Neural cell (in vitro differentiated cells): ENCODE data around the gene POLE. TPM values are rescaled to one million over a fixed set of nuclear protein-coding genes. Genes with fewer than 3 reads are reported as not detected.

Experiments
- H2AFZ ChIP-seq: fragments of 200-600, 300-800 bp; sonication (generic), shearing (Covaris generic); 2 replicates; pipeline ENCODE4 v1.6.0; 2014; ENCODE audit warnings: low read depth, mild to moderate bottlenecking, antibody characterized with exemption, low read length, moderate library complexity
- H3F3A ChIP-seq: fragments of 200-600 bp; shearing (Covaris generic); 2 replicates; pipeline ENCODE4 v1.6.1; 2016; ENCODE audit warnings: mild to moderate bottlenecking, moderate library complexity, mixed read lengths, antibody characterized with exemption, low read length; ENCODE audit not compliant: insufficient read depth, poor library complexity, severe bottlenecking
- H3K27ac ChIP-seq: fragments of 200-600, 300-800 bp; sonication (generic), shearing (Covaris generic); 2 replicates; pipeline ENCODE4 v1.5.1; 2014; ENCODE audit warnings: mild to moderate bottlenecking, low read length, moderate library complexity
- H3K27me3 ChIP-seq: fragments of 300-800, 200-600 bp; sonication (generic), shearing (Covaris generic); 2 replicates; pipeline ENCODE4 v1.6.0; 2014; ENCODE audit warnings: mild to moderate bottlenecking, low read depth, low read length, moderate library complexity; ENCODE audit not compliant: insufficient read depth
- H3K36me3 ChIP-seq: fragments of 300-800, 200-600 bp; sonication (generic), shearing (Covaris generic); 2 replicates; pipeline ENCODE4 v1.5.1; 2014; ENCODE audit warnings: mild to moderate bottlenecking, antibody characterized with exemption, low read length, moderate library complexity; ENCODE audit not compliant: insufficient read depth
- H3K4me2 ChIP-seq: fragments of 300-800, 200-600 bp; sonication (generic), shearing (Covaris generic); 2 replicates; pipeline ENCODE4 v1.6.0; 2014; ENCODE audit warnings: mild to moderate bottlenecking, low read length
- H3K4me3 ChIP-seq: fragments of 300-800, 200-600 bp; sonication (generic), shearing (Covaris generic); 2 replicates; pipeline ENCODE4 v1.5.1; 2014; ENCODE audit warnings: mild to moderate bottlenecking, low read length, moderate library complexity
- H3K79me2 ChIP-seq: fragments of 200-600 bp; shearing (Covaris generic); replicated peaks from 2 replicates; pipeline ENCODE4 v1.6.0; 2014; ENCODE audit warnings: mild to moderate bottlenecking, low read length, moderate library complexity; ENCODE audit not compliant: insufficient read depth
- H3K9ac ChIP-seq: fragments of 300-800, 200-600 bp; sonication (generic), shearing (Covaris generic); 2 replicates; pipeline ENCODE4 v1.6.1; 2016; ENCODE audit warnings: mild to moderate bottlenecking, low read length, mixed read lengths
- H3K9me2 ChIP-seq: fragments of 200-600 bp; shearing (Covaris generic); 2 replicates; pipeline ENCODE4 v1.6.1; 2016; ENCODE audit warnings: mild to moderate bottlenecking, low read length, mixed read lengths; ENCODE audit not compliant: insufficient read depth
- H3K9me3 ChIP-seq: fragments of 200-600, 300-800 bp; sonication (generic), shearing (Covaris generic); 2 replicates; pipeline ENCODE4 v1.6.1; 2016; ENCODE audit warnings: mild to moderate bottlenecking, mixed run types, low read length, moderate library complexity, mixed read lengths
- H4K20me1 ChIP-seq: fragments of 200-600 bp; shearing (Covaris generic); 2 replicates; pipeline ENCODE4 v1.6.1; 2016; ENCODE audit warnings: mild to moderate bottlenecking, mixed run types; ENCODE audit not compliant: insufficient read depth
- EP300 ChIP-seq: fragments of 450-650 bp; conservative IDR thresholded peaks from 2 replicates; pipeline ENCODE4 v1.6.1; 2014; ENCODE audit warnings: antibody characterized with exemption, mild to moderate bottlenecking, moderate library complexity; ENCODE audit not compliant: poor library complexity, severe bottlenecking
- EZH2 ChIP-seq: fragments of 200-600, 300-800 bp; shearing (Covaris generic), sonication (generic); IDR thresholded peaks from 2 replicates; pipeline ENCODE4 v1.6.1; 2014; ENCODE audit warnings: antibody characterized with exemption, low read length, borderline replicate concordance, mild to moderate bottlenecking; ENCODE audit not compliant: insufficient read depth, poor library complexity, severe bottlenecking
- MXI1 ChIP-seq: fragments of 450-650 bp; conservative IDR thresholded peaks from 2 replicates; pipeline ENCODE4 v1.6.1; 2014; ENCODE audit warnings: antibody characterized with exemption, mild to moderate bottlenecking; ENCODE audit not compliant: poor library complexity, severe bottlenecking
- POLR2AphosphoS5 ChIP-seq: IDR thresholded peaks from 2 replicates; pipeline ENCODE4 v1.6.1; 2012
- RAD21 ChIP-seq: fragments of 450-650 bp; conservative IDR thresholded peaks from 2 replicates; pipeline ENCODE4 v1.6.1; 2014; ENCODE audit warnings: antibody characterized with exemption, mild to moderate bottlenecking, moderate library complexity
- REST ChIP-seq: IDR thresholded peaks from 2 replicates; pipeline ENCODE4 v1.6.1; 2012; ENCODE audit warnings: borderline replicate concordance
- SMC3 ChIP-seq: fragments of 450-650 bp; conservative IDR thresholded peaks from 2 replicates; pipeline ENCODE4 v1.6.1; 2014; ENCODE audit warnings: antibody characterized with exemption, mild to moderate bottlenecking, moderate library complexity; ENCODE audit not compliant: poor library complexity
- TAF1 ChIP-seq: IDR thresholded peaks from 2 replicates; pipeline ENCODE4 v1.6.1; 2012; ENCODE audit warnings: low read depth
- polyA plus RNA-seq: library from polyadenylated mRNA; depleted of rRNA; stranded (reverse); fragments of >200 nt; gene quantifications from 2 replicates; pipeline ENCODE4 v1.2.3, GENCODE V29; 2014
- TF ChIP-seq, protein P1 (sequence below): fragments of 450-650 bp; IDR thresholded peaks from 2 replicates; pipeline ENCODE4 v1.5.1; 2014; ENCODE audit warnings: antibody characterized with exemption, mild to moderate bottlenecking, moderate library complexity; ENCODE audit not compliant: poor library complexity, severe bottlenecking

Gene POLE
- polyA plus RNA-seq, 1 donor from 2014 or later = 8.5 TPM

- Histone ChIP-seq H4K20me1 (no peaks in the 10 kb centered on the region), H3K9me3 (no peaks in the 10 kb centered on the region), H3K4me2 (no peak overlapping the region), H3K4me3 (no peak overlapping the region), H2AFZ (no peak overlapping the region), H3F3A (no peaks in the 10 kb centered on the region), H3K27me3 (no peaks in the 10 kb centered on the region), H3K36me3 (no peaks in the 10 kb centered on the region), H3K9me2 (no peaks in the 10 kb centered on the region), H3K9ac (no peak overlapping the region), H3K27ac (no peak overlapping the region), H3K79me2 (no peaks in the 10 kb centered on the region)
- TF ChIP-seq POLR2AphosphoS5 (no peak), MXI1 (no peak), EP300 (no peak), EZH2 (no peak), REST (no peak), TAF1 (no peak), RAD21 (no peak), SMC3 (no peak)
- TF ChIP-seq, protein P1, sequence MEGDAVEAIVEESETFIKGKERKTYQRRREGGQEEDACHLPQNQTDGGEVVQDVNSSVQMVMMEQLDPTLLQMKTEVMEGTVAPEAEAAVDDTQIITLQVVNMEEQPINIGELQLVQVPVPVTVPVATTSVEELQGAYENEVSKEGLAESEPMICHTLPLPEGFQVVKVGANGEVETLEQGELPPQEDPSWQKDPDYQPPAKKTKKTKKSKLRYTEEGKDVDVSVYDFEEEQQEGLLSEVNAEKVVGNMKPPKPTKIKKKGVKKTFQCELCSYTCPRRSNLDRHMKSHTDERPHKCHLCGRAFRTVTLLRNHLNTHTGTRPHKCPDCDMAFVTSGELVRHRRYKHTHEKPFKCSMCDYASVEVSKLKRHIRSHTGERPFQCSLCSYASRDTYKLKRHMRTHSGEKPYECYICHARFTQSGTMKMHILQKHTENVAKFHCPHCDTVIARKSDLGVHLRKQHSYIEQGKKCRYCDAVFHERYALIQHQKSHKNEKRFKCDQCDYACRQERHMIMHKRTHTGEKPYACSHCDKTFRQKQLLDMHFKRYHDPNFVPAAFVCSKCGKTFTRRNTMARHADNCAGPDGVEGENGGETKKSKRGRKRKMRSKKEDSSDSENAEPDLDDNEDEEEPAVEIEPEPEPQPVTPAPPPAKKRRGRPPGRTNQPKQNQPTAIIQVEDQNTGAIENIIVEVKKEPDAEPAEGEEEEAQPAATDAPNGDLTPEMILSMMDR = no peak
Observed at GRCh38 chr12:132640936-132641335, 46.2 kb downstream of the POLE start.

- no peaks in the 10 kb centered on the region for H3K79me2 ChIP-seq
- H3K27ac ChIP-seq = no peak overlapping the region
- H3K36me3 ChIP-seq = no peaks in the 10 kb centered on the region
- no peak overlapping the region for H2AFZ ChIP-seq
- TF ChIP-seq MXI1 (no peak), RAD21 (no peak), TAF1 (no peak), SMC3 (no peak), EP300 (no peak), EZH2 (no peak), POLR2AphosphoS5 (no peak), REST (no peak)
- TF ChIP-seq, protein P1 = no peak
- no peaks in the 10 kb centered on the region for H3K27me3 ChIP-seq
- no peaks in the 10 kb centered on the region for H3K9me3 ChIP-seq
- H4K20me1 ChIP-seq = no peaks in the 10 kb centered on the region
- no peaks in the 10 kb centered on the region for H3K9me2 ChIP-seq
- H3K9ac ChIP-seq = no peak overlapping the region
- H3K4me3 ChIP-seq = no peak overlapping the region
- no peak overlapping the region for H3K4me2 ChIP-seq
- H3F3A ChIP-seq = no peaks in the 10 kb centered on the region
Observed at GRCh38 chr12:132639956-132640520, 47.1 kb downstream of the POLE start.
